ENCODE results near the gene TRIM39. TPM values are rescaled to one million over a fixed set of nuclear protein-coding genes. Genes with fewer than 3 reads are reported as not detected.

The TRIM39 gene
- total and polyA plus RNA-seq, 12 donors = 5.2 to 10.6 (median 8.4) TPM

DNA sequence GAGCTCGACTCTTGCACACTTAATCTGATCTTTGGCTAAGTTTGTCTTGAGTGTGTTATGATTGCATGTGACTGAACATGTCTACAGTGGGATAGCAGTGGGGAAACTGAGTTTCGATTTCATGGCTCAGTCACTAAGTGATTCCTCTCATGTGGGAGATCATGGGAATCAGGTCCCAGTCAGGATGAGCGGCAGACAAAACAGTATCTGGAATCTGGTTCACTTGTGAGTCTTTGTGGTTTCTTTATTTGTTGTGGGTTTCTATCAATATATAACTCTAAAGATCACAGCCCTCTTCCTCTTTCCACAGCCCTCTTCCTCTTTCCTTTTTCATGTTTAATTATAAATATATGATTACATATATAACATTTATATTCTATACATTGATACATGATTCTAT, 22.2 kb downstream of the TRIM39 start:
- H3K9me3 ChIP-seq = no peaks in the 10 kb centered on the region
- H3K4me1 ChIP-seq = peaks cover 0 to 16% (median 10%) of the 10 kb centered on the region in 9 donors
- ATAC-seq (no peak), DNase-seq (no peak)
- intact Hi-C loops (cut with DNase I) = no loop called here
- no peak overlapping the region for H3K27ac ChIP-seq
- peaks cover 0 to 26% (median 0%) of the 10 kb centered on the region in 9 donors for H3K36me3 ChIP-seq
- peaks cover 0 to 37% (median 0%) of the 10 kb centered on the region in 7 donors for H3K27me3 ChIP-seq
- no peak overlapping the region for H3K4me3 ChIP-seq
- WGBS, 2 donors = 83 to 88% methylated on average over 3 of the region's 3 CpGs
- TF ChIP-seq, protein P1, sequence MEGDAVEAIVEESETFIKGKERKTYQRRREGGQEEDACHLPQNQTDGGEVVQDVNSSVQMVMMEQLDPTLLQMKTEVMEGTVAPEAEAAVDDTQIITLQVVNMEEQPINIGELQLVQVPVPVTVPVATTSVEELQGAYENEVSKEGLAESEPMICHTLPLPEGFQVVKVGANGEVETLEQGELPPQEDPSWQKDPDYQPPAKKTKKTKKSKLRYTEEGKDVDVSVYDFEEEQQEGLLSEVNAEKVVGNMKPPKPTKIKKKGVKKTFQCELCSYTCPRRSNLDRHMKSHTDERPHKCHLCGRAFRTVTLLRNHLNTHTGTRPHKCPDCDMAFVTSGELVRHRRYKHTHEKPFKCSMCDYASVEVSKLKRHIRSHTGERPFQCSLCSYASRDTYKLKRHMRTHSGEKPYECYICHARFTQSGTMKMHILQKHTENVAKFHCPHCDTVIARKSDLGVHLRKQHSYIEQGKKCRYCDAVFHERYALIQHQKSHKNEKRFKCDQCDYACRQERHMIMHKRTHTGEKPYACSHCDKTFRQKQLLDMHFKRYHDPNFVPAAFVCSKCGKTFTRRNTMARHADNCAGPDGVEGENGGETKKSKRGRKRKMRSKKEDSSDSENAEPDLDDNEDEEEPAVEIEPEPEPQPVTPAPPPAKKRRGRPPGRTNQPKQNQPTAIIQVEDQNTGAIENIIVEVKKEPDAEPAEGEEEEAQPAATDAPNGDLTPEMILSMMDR (IDR thresholded peaks at IDR 0.05) = no peak

DNA sequence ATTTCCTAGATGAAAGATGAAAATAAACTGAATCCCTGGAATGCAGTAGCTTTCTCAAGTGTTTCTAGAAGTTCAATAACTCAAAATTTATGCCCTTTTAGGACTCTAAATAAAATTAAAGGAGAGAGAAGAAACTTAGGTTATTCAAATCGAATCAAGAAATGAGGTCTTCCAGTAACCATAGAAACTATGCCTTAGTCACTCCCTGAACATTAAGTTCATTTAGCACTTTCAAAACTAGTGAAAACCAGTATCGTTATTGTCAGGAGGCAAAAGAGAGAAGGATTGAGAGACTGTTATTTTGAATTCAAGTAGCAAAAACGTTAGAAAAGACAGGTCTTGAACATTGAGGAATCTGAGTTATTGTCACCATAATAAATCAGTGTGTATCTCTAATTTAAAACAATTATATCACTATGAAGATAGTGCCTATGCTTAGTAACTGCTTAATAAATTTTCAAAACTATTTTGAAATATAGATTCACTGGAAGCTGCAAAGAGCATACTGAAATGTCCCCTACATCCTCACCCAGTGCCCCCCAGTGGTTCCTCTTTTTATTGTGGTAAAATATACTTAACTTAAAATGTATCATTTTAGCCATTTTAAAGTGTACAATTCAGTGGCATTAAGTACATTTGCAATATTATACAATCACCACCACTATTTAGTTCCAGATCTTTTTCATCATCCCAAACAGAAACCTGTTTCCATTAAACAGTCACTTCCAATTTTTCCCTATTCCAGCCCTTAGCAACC, 22.9 kb downstream of the TRIM39 start:
- H3K27me3 ChIP-seq = peaks cover 0 to 44% (median 0%) of the 10 kb centered on the region in 7 donors
- TF ChIP-seq, protein P1 (IDR thresholded peaks at IDR 0.05) = peak in 1 of 9 donors; percentile 11
- no peak overlapping the region for H3K27ac ChIP-seq
- H3K4me3 ChIP-seq = no peak overlapping the region
- ATAC-seq (no peak), DNase-seq (no peak)
- intact Hi-C loops (cut with DNase I) = no loop called here
- 75 to 80% methylated on average over 3 of the region's 3 CpGs for WGBS, 2 donors
- H3K9me3 ChIP-seq = no peaks in the 10 kb centered on the region
- peaks cover 0 to 26% (median 0%) of the 10 kb centered on the region in 9 donors for H3K36me3 ChIP-seq
- H3K4me1 ChIP-seq = peaks cover 0 to 13% (median 9%) of the 10 kb centered on the region in 9 donors

DNA sequence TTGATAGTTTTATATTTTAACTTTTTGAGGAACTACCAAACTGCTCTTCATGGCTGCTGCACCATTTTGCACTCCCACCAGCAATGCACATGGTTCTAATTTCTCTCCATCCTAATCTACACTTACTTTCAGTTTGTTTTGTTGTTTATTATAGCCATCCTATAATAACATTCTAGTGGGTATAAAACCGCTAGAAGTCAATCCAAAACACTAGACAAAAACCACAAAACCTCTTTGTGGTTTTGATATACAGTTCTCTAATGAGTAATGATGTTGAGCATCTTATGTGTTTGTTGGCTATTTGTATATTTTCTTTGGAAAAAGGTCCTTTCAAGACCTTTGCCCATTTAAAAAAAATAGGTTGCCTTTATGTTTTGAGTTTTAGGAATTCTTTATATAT, 23.8 kb downstream of the TRIM39 start:
- H3K27me3 ChIP-seq = peaks cover 0 to 52% (median 0%) of the 10 kb centered on the region in 7 donors
- no peaks in the 10 kb centered on the region for H3K9me3 ChIP-seq
- H3K27ac ChIP-seq = no peak overlapping the region
- H3K36me3 ChIP-seq = peaks cover 0 to 26% (median 0%) of the 10 kb centered on the region in 9 donors
- intact Hi-C loops (cut with DNase I) = no loop called here
- TF ChIP-seq, protein P1 (IDR thresholded peaks at IDR 0.05) = no peak
- ATAC-seq (no peak), DNase-seq (no peak)
- peaks cover 0 to 9% (median 5%) of the 10 kb centered on the region in 9 donors for H3K4me1 ChIP-seq
- H3K4me3 ChIP-seq = no peak overlapping the region
- WGBS, 2 donors = 76 to 84% methylated on average over 1 of the region's 1 CpG

DNA sequence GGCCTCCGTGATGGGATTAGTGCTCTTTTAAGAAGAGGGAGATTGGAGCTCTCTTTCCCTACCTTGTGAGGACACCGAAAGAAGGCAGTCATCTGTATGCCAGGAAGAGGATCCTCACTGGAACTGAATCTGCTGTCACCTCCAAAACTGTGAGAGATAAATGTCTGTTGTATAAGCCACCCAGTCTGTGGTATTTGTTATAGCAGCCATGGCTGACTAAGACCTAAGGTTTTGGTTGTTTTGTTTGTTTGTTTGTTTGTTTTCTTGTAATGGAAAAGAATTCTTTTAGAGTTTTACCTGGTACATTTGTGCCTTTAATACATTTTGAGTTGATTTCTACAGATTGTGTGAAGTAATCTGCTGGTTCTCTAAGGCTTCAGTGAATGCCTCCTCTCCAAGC, 25.8 kb downstream of the TRIM39 start:
- no peak for DNase-seq
- peaks cover 0 to 13% (median 0%) of the 10 kb centered on the region in 9 donors for H3K36me3 ChIP-seq
- ATAC-seq = no peak
- H3K27me3 ChIP-seq = peaks cover 0 to 72% (median 11%) of the 10 kb centered on the region in 7 donors
- peaks cover 0 to 2% (median 0%) of the 10 kb centered on the region in 9 donors for H3K4me1 ChIP-seq
- H3K4me3 ChIP-seq = no peak overlapping the region
- H3K27ac ChIP-seq = no peak overlapping the region
- no peaks in the 10 kb centered on the region for H3K9me3 ChIP-seq
- intact Hi-C loops (cut with DNase I) = no loop called here
- TF ChIP-seq, protein P1 (IDR thresholded peaks at IDR 0.05) = no peak
- 77 to 83% methylated on average over 2 of the region's 2 CpGs for whole genome bisulfite sequencing, 2 donors
